ENCODE results near the gene PSAT1. TPM values are rescaled to one million over a fixed set of nuclear protein-coding genes. Genes with fewer than 3 reads are reported as not detected.

PSAT1 gene
- total RNA-seq, 1 experiment from 2014 or later, result 226 TPM

GRCh38 chr9:78289474-78289873, 7.5 kb upstream of the PSAT1 start:
- no peaks in the 10 kb centered on the region for H3K4me1 ChIP-seq (ENCODE audit: control insufficient read depth in 1 of 2, insufficient read depth in 2 of 2, low read length in 2 of 2)
- no peak overlapping the region for H3K9ac ChIP-seq (ENCODE audit: low read length)
- ChIA-PET POLR2A (no interaction called here), CTCF (no interaction called here), RAD21 (ENCODE audit: low non-redundant PET in 1 of 2, low total read pairs in 2 of 2, uncharacterized antibody in 2 of 2, unreplicated experiment in 2 of 2) (no interaction called here)
- H2AFZ ChIP-seq (ENCODE audit: low read depth, low read length, poor library complexity, severe bottlenecking), result no peak overlapping the region
- BruUV-seq (replicated peaks), result no TSS peak
- intact Hi-C loops (cut with micrococcal nuclease), result no loop called here
- TF ChIP-seq FOSL1 (IDR thresholded peaks at IDR 0.05; ENCODE audit: low read depth) (no peak), REST (IDR thresholded peaks at IDR 0.05; ENCODE audit: low read depth) (no peak), RAD21 (IDR thresholded peaks at IDR 0.05; ENCODE audit: low read depth) (no peak), EZH2 (IDR thresholded peaks at IDR 0.05) (no peak), POLR2A (IDR thresholded peaks at IDR 0.05; ENCODE audit: borderline replicate concordance, extremely low read depth, insufficient read depth, insufficient read length) (no peak), ZFX (IDR thresholded peaks at IDR 0.05) (no peak), YY1 (IDR thresholded peaks at IDR 0.05; ENCODE audit: extremely low read depth, insufficient replicate concordance, low read depth, low read length) (no peak), MAX (IDR thresholded peaks at IDR 0.05) (no peak), CBX3 (IDR thresholded peaks at IDR 0.05; ENCODE audit: low read depth) (no peak), CEBPB (IDR thresholded peaks at IDR 0.05; ENCODE audit: low read depth) (no peak)
- H3K27ac ChIP-seq (ENCODE audit: low read depth, low read length), result no peak overlapping the region
- no peaks in the 10 kb centered on the region for H3K36me3 ChIP-seq (ENCODE audit: control insufficient read depth in 1 of 2, insufficient read depth in 2 of 2, low read length in 2 of 2)
- no peaks in the 10 kb centered on the region for H3K79me2 ChIP-seq (ENCODE audit: insufficient read depth, low read length)
- H4K20me1 ChIP-seq (ENCODE audit: insufficient read depth), result no peaks in the 10 kb centered on the region
- H3K4me3 ChIP-seq (replicated peaks in 1 of 2; ENCODE audit: low read depth in 1 of 2, low read length in 2 of 2), result no peak overlapping the region
- no peaks in the 10 kb centered on the region for H3K27me3 ChIP-seq (ENCODE audit: insufficient read depth, low read length)
- DNase-seq (ENCODE audit: low read depth, low spot score) (no peak), ATAC-seq (no peak)
- no peak overlapping the region for H3K4me2 ChIP-seq (ENCODE audit: low read length)
- H3K9me3 ChIP-seq (ENCODE audit: control insufficient read depth in 1 of 2, insufficient read depth in 1 of 2, low read depth in 1 of 2, low read length in 2 of 2), result no peaks in the 10 kb centered on the region
- H3K9me2 ChIP-seq (ENCODE audit: insufficient read depth), result no peaks in the 10 kb centered on the region

Measured in HCT116 (cell line).